Uterus (tissue), 4 donors: Measurements from ENCODE around the gene HELB. TPM values are rescaled to one million over a fixed set of nuclear protein-coding genes. Genes with fewer than 3 reads are reported as not detected.

Experiments
- DNase-seq, 2 donors: peaks; one replicate each; pipeline ENCODE4 v3.0.0-alpha.2; 2019 to 2020
- H3K27ac ChIP-seq, 2 donors: fragments of 200-600 bp; sonication (generic); 1 replicate in 1 of 2; 2 replicates in 1 of 2; pipeline ENCODE4 v1.5.1; 2016 to 2018
- H3K27me3 ChIP-seq, 2 donors: fragments of 200-600 bp; sonication (generic); one replicate each; pipeline ENCODE4 v1.5.1; 2018 to 2019; ENCODE audit warnings: control low read depth in 1 of 2
- H3K36me3 ChIP-seq, 2 donors: fragments of 200-600 bp; sonication (generic); one replicate each; pipeline ENCODE4 v1.5.1; 2019; ENCODE audit warnings: control low read depth in 1 of 2
- H3K4me1 ChIP-seq, 2 donors: fragments of 200-600 bp; sonication (generic); one replicate each; pipeline ENCODE4 v1.5.1; 2018 to 2019; ENCODE audit warnings: control low read depth in 1 of 2
- H3K4me3 ChIP-seq, 2 donors: fragments of 200-600 bp; sonication (generic); 1 replicate in 1 of 2; 2 replicates in 1 of 2; pipeline ENCODE4 v1.5.1; 2018 to 2019; ENCODE audit warnings: mild to moderate bottlenecking in 1 of 2
- H3K9me3 ChIP-seq, 2 donors: fragments of 200-600 bp; sonication (generic); one replicate each; pipeline ENCODE4 v1.5.1; 2019; ENCODE audit warnings: control low read depth in 1 of 2
- CTCF ChIP-seq, 4 experiments: fragments of 200-600 bp in 2 of 4; fragments of 450-650 bp in 2 of 4; sonication (generic) in 2 of 4; IDR thresholded peaks; one replicate each; pipeline ENCODE4 v1.5.1; 2016 to 2019; ENCODE audit warnings: antibody characterized with exemption in 4 of 4, mild to moderate bottlenecking in 2 of 4, moderate library complexity in 1 of 4
- POLR2A ChIP-seq, 2 donors: fragments of 450-650 bp; IDR thresholded peaks; one replicate each; pipeline ENCODE4 v1.6.1; 2016; ENCODE audit warnings: antibody characterized with exemption in 2 of 2, mild to moderate bottlenecking in 1 of 2, moderate library complexity in 1 of 2
- intact Hi-C: fragments of 100-400 bp; cut with DNase I; formaldehyde crosslinking; loops from one replicate; pipeline ENCODE4 v1.15.1; 2023; ENCODE audit warnings: low total_unique reads
- total RNA-seq, 4 donors: library from RNA; depleted of rRNA in 3 of 4; stranded (reverse); fragments of >200 nt in 3 of 4; gene quantifications; one replicate each; pipeline versions ENCODE4 v1.1.0 to v1.2.4, GENCODE V29; 2014 to 2023
- donor health status: DM: yes; HTN: yes; CAD: no.

HELB gene
- total RNA-seq, 4 donors from 2014 or later, result 0.77 to 12.4 (median 6.1) TPM

GRCh38 chr12:66268562-66268961 is 33.7 kb upstream of the HELB start:
- TF ChIP-seq POLR2A (IDR thresholded peaks at IDR 0.05), result no peak
- no peak for TF ChIP-seq CTCF (IDR thresholded peaks at IDR 0.05)
- H3K27me3 ChIP-seq, result no peaks in the 10 kb centered on the region
- no peaks in the 10 kb centered on the region for H3K9me3 ChIP-seq
- H3K4me1 ChIP-seq, result no peaks in the 10 kb centered on the region
- no peak overlapping the region for H3K27ac ChIP-seq
- intact Hi-C loops, result no loop called here
- H3K4me3 ChIP-seq, result no peak overlapping the region
- no peak for DNase-seq
- no peaks in the 10 kb centered on the region for H3K36me3 ChIP-seq

GRCh38 chr12:66269142-66269541 is 33.2 kb upstream of the HELB start:
- no peak overlapping the region for H3K4me3 ChIP-seq
- TF ChIP-seq CTCF (IDR thresholded peaks at IDR 0.05) (no peak), POLR2A (IDR thresholded peaks at IDR 0.05) (no peak)
- no peak overlapping the region for H3K27ac ChIP-seq
- no peaks in the 10 kb centered on the region for H3K27me3 ChIP-seq
- intact Hi-C loops, result no loop called here
- no peak for DNase-seq
- H3K4me1 ChIP-seq, result no peaks in the 10 kb centered on the region
- no peaks in the 10 kb centered on the region for H3K9me3 ChIP-seq
- H3K36me3 ChIP-seq, result no peaks in the 10 kb centered on the region

- no peak overlapping the region for H3K27ac ChIP-seq
- intact Hi-C loops, result no loop called here
Measured at GRCh38 chr12:66269757-66270383, 32.4 kb upstream of the HELB start.

GRCh38 chr12:66270613-66271012 is 31.7 kb upstream of the HELB start:
- H3K9me3 ChIP-seq, result no peaks in the 10 kb centered on the region
- no peaks in the 10 kb centered on the region for H3K27me3 ChIP-seq
- no peak for DNase-seq
- intact Hi-C loops, result no loop called here
- no peaks in the 10 kb centered on the region for H3K36me3 ChIP-seq
- no peaks in the 10 kb centered on the region for H3K4me1 ChIP-seq
- TF ChIP-seq CTCF (IDR thresholded peaks at IDR 0.05), result no peak
- no peak overlapping the region for H3K4me3 ChIP-seq
- H3K27ac ChIP-seq, result no peak overlapping the region

More at GRCh38 chr12:66269757-66270383, 32.4 kb upstream of the HELB start:
- Histone ChIP-seq H3K4me1 (no peaks in the 10 kb centered on the region), H3K4me3 (no peak overlapping the region), H3K9me3 (no peaks in the 10 kb centered on the region), H3K27me3 (no peaks in the 10 kb centered on the region), H3K36me3 (no peaks in the 10 kb centered on the region)
- peak; percentile 35 to 56 (median 50) for TF ChIP-seq CTCF (IDR thresholded peaks at IDR 0.05)
- TF ChIP-seq POLR2A (IDR thresholded peaks at IDR 0.05), result no peak
- DNase-seq, result no peak

GRCh38 chr12:66272650-66273049 is 29.6 kb upstream of the HELB start:
- DNase-seq, result no peak
- Histone ChIP-seq H3K4me1 (no peaks in the 10 kb centered on the region), H3K36me3 (no peaks in the 10 kb centered on the region), H3K4me3 (no peak overlapping the region), H3K27ac (no peak overlapping the region), H3K27me3 (no peaks in the 10 kb centered on the region), H3K9me3 (no peaks in the 10 kb centered on the region)
- TF ChIP-seq CTCF (IDR thresholded peaks at IDR 0.05), result no peak
- no peak for TF ChIP-seq POLR2A (IDR thresholded peaks at IDR 0.05)
- intact Hi-C loops, result no loop called here
